ENCODE data around the gene ERF. TPM values are rescaled to one million over a fixed set of nuclear protein-coding genes. Genes with fewer than 3 reads are reported as not detected.
A peak's percentile ranks its signal among the peaks of the same experiment; 100 is the strongest.

Gene ERF
- total RNA-seq, 1 experiment from 2014 or later, result 96.1 TPM

GRCh38 chr19:42279902-42280814, 25.2 kb upstream of the ERF start (continued):
- TF ChIP-seq, protein P1, sequence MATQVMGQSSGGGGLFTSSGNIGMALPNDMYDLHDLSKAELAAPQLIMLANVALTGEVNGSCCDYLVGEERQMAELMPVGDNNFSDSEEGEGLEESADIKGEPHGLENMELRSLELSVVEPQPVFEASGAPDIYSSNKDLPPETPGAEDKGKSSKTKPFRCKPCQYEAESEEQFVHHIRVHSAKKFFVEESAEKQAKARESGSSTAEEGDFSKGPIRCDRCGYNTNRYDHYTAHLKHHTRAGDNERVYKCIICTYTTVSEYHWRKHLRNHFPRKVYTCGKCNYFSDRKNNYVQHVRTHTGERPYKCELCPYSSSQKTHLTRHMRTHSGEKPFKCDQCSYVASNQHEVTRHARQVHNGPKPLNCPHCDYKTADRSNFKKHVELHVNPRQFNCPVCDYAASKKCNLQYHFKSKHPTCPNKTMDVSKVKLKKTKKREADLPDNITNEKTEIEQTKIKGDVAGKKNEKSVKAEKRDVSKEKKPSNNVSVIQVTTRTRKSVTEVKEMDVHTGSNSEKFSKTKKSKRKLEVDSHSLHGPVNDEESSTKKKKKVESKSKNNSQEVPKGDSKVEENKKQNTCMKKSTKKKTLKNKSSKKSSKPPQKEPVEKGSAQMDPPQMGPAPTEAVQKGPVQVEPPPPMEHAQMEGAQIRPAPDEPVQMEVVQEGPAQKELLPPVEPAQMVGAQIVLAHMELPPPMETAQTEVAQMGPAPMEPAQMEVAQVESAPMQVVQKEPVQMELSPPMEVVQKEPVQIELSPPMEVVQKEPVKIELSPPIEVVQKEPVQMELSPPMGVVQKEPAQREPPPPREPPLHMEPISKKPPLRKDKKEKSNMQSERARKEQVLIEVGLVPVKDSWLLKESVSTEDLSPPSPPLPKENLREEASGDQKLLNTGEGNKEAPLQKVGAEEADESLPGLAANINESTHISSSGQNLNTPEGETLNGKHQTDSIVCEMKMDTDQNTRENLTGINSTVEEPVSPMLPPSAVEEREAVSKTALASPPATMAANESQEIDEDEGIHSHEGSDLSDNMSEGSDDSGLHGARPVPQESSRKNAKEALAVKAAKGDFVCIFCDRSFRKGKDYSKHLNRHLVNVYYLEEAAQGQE (IDR thresholded peaks at IDR 0.05; ENCODE audit: low read depth), result no peak

- Histone ChIP-seq H4K20me1 (ENCODE audit: insufficient read depth) (no peaks in the 10 kb centered on the region), H3K36me3 (ENCODE audit: control insufficient read depth in 1 of 2, insufficient read depth in 2 of 2, low read length in 2 of 2) (peaks cover 3 to 4% of the 10 kb centered on the region in 2 experiments; a peak in 2 of 4 replicates), H3K9me3 (ENCODE audit: control insufficient read depth in 1 of 2, insufficient read depth in 1 of 2, low read depth in 1 of 2, low read length in 2 of 2) (no peaks in the 10 kb centered on the region), H3K4me3 (replicated peaks in 1 of 2; ENCODE audit: low read depth in 1 of 2, low read length in 2 of 2) (peak overlapping the region; percentile 70 to 72), H3K27me3 (ENCODE audit: insufficient read depth, low read length) (no peaks in the 10 kb centered on the region), H3K9ac (ENCODE audit: low read length) (peak overlapping the region; percentile 86), H2AFZ (ENCODE audit: low read depth, low read length, poor library complexity, severe bottlenecking) (no peak overlapping the region), H3K27ac (ENCODE audit: low read depth, low read length) (peak overlapping the region; percentile 94), H3K4me1 (ENCODE audit: control insufficient read depth in 1 of 2, insufficient read depth in 2 of 2, low read length in 2 of 2) (peaks cover 43 to 59% of the 10 kb centered on the region in 2 experiments), H3K79me2 (ENCODE audit: insufficient read depth, low read length) (no peaks in the 10 kb centered on the region; the same call in 1 of the 2 replicates), H3K9me2 (ENCODE audit: insufficient read depth) (no peaks in the 10 kb centered on the region), H3K4me2 (ENCODE audit: low read length) (peak overlapping the region; percentile 97)
- no TSS peak for BruUV-seq (replicated peaks)
- DNase-seq (ENCODE audit: low read depth, low spot score) (no peak), ATAC-seq (no peak)
- TF ChIP-seq TCF7L2 (IDR thresholded peaks at IDR 0.05; ENCODE audit: borderline replicate concordance, extremely low read depth, insufficient read depth, insufficient read length) (no peak), SIN3A (IDR thresholded peaks at IDR 0.05; ENCODE audit: low read depth) (no peak)
- RAD21 ChIA-PET (ENCODE audit: low non-redundant PET in 1 of 2, low total read pairs in 2 of 2, uncharacterized antibody in 2 of 2, unreplicated experiment in 2 of 2), result interaction anchor here (0.8 to 1.9 kb wide), 5 partner anchors 32 to 37 kb away, joined by 4 to 9 read pairs (median 6); partner anchors contain the start of gene GSK3A (in 1 of the 2)
- POLR2A ChIA-PET, result interaction anchor here (0.7 to 2.5 kb wide), 7 partner anchors 10 to 36 kb away, joined by 3 to 19 read pairs (median 4); partner anchors contain the start of genes CIC, ERF, PAFAH1B3 and PRR19
- intact Hi-C loops (cut with micrococcal nuclease), result loop anchor here (1.0 kb wide), 1 partner anchor 33 kb away; no protein-coding TSS in a partner anchor
- CTCF ChIA-PET, result interaction anchor here (0.8 to 4.8 kb wide), 9 partner anchors 9 to 147 kb away, joined by 3 to 63 read pairs (median 7); partner anchors contain the start of genes GSK3A and PAFAH1B3
Measured at GRCh38 chr19:42279155-42279901, 24.4 kb upstream of the ERF start.
